Mesendoderm (in vitro differentiated cells): Measurements from ENCODE around the gene YTHDF1.

ENCODE experiments used
- DNase-seq: peaks from one replicate; pipeline ENCODE4 v3.0.0; 2013
- H2AK5ac ChIP-seq: 2 replicates; pipeline ENCODE4 v1.6.1; 2013; ENCODE audit warnings: low read length, inconsistent platforms
- H2BK120ac ChIP-seq: 2 replicates; pipeline ENCODE4 v1.6.1; 2013; ENCODE audit warnings: low read depth, mild to moderate bottlenecking, low read length, moderate library complexity, mixed read lengths
- H2BK15ac ChIP-seq: replicated peaks from 2 replicates; pipeline ENCODE4 v1.6.1; 2013; ENCODE audit warnings: low read depth, mild to moderate bottlenecking, moderate library complexity
- H2BK5ac ChIP-seq: 2 replicates; pipeline ENCODE4 v1.6.1; 2013; ENCODE audit warnings: low read length, inconsistent platforms
- H3K18ac ChIP-seq: 2 replicates; pipeline ENCODE4 v1.6.1; 2013; ENCODE audit warnings: mild to moderate bottlenecking, low read length, mixed read lengths
- H3K23ac ChIP-seq: one replicate; pipeline ENCODE4 v1.6.1; 2013; ENCODE audit warnings: low read length
- H3K27ac ChIP-seq: 2 replicates; pipeline ENCODE4 v1.5.1; 2013; ENCODE audit warnings: low read depth, mild to moderate bottlenecking, inconsistent platforms, low read length, moderate library complexity
- H3K27me3 ChIP-seq: 2 replicates; pipeline ENCODE4 v1.6.1; 2013; ENCODE audit warnings: low read length, control low read depth, mild to moderate bottlenecking, inconsistent platforms; ENCODE audit not compliant: insufficient read depth, poor library complexity
- H3K36me3 ChIP-seq: 2 replicates; pipeline ENCODE4 v1.6.1; 2013; ENCODE audit warnings: low read length, inconsistent platforms; ENCODE audit not compliant: control insufficient read depth, insufficient read depth
- H3K4ac ChIP-seq: one replicate; pipeline ENCODE4 v1.6.1; 2013; ENCODE audit warnings: low read depth, mild to moderate bottlenecking, low read length, moderate library complexity
- H3K4me1 ChIP-seq: 2 replicates; pipeline ENCODE4 v1.6.1; 2013; ENCODE audit warnings: low read depth, low read length, inconsistent platforms; ENCODE audit not compliant: control insufficient read depth
- H3K4me2 ChIP-seq: 2 replicates; pipeline ENCODE4 v1.6.1; 2013; ENCODE audit warnings: low read length
- H3K4me3 ChIP-seq: 2 replicates; pipeline ENCODE4 v1.5.1; 2013; ENCODE audit warnings: mild to moderate bottlenecking, low read length
- H3K56ac ChIP-seq: one replicate; pipeline ENCODE4 v1.6.1; 2013; ENCODE audit warnings: low read length
- H3K79me1 ChIP-seq: 2 replicates; pipeline ENCODE4 v1.6.1; 2013; ENCODE audit warnings: low read length, inconsistent platforms
- H3K79me2 ChIP-seq: 2 replicates; pipeline ENCODE4 v1.6.1; 2013; ENCODE audit warnings: mild to moderate bottlenecking, low read length; ENCODE audit not compliant: control insufficient read depth, insufficient read depth
- H3K9ac ChIP-seq: 2 replicates; pipeline ENCODE4 v1.6.1; 2013; ENCODE audit warnings: low read length, inconsistent platforms
- H4K5ac ChIP-seq: one replicate; pipeline ENCODE4 v1.6.1; 2013; ENCODE audit warnings: low read length
- H4K8ac ChIP-seq: one replicate; pipeline ENCODE4 v1.6.1; 2013; ENCODE audit warnings: low read depth, mild to moderate bottlenecking, control low read depth, low read length, moderate library complexity
- WGBS: extraction: QIAGEN DNeasy Blood & Tissue Kit; methylation state at CpG from one replicate; pipeline ENCODE4 v1.1.7; 2013; ENCODE audit warnings: low lambda C conversion rate, missing lambda C conversion rate; ENCODE audit not compliant: insufficient coverage; ENCODE audit errors: extremely low coverage; 5-methylcytosine and 5-hydroxymethylcytosine counted together

YTHDF1 gene

GRCh38 chr20:63168861-63169260 is 47.1 kb downstream of the YTHDF1 start:
- H4K8ac ChIP-seq, result no peak overlapping the region
- H3K4ac ChIP-seq, result no peak overlapping the region
- no peaks in the 10 kb centered on the region for H3K79me2 ChIP-seq
- H2AK5ac ChIP-seq, result no peak overlapping the region
- H3K79me1 ChIP-seq, result no peaks in the 10 kb centered on the region
- H3K4me1 ChIP-seq, result no peaks in the 10 kb centered on the region
- no peak overlapping the region for H2BK15ac ChIP-seq
- no CpG with 5 or more reads among the region's 12 CpGs for WGBS
- H3K4me3 ChIP-seq, result no peak overlapping the region
- H3K36me3 ChIP-seq, result no peaks in the 10 kb centered on the region
- DNase-seq, result no peak
- no peak overlapping the region for H2BK5ac ChIP-seq
- H4K5ac ChIP-seq, result no peak overlapping the region
- no peak overlapping the region for H3K18ac ChIP-seq
- H3K23ac ChIP-seq, result no peak overlapping the region
- H3K27ac ChIP-seq, result no peak overlapping the region
- no peak overlapping the region for H3K56ac ChIP-seq
- no peak overlapping the region for H3K4me2 ChIP-seq
- no peak overlapping the region for H2BK120ac ChIP-seq
- H3K27me3 ChIP-seq, result peaks cover 3% of the 10 kb centered on the region
- H3K9ac ChIP-seq, result no peak overlapping the region

GRCh38 chr20:63167918-63168520 is 47.9 kb downstream of the YTHDF1 start:
- no peak overlapping the region for H4K5ac ChIP-seq
- no peak overlapping the region for H2BK120ac ChIP-seq
- H3K79me1 ChIP-seq, result no peaks in the 10 kb centered on the region
- no CpG with 5 or more reads among the region's 23 CpGs for WGBS
- H3K4me3 ChIP-seq, result no peak overlapping the region
- H3K18ac ChIP-seq, result no peak overlapping the region
- no peak overlapping the region for H3K9ac ChIP-seq
- H3K4me2 ChIP-seq, result no peak overlapping the region
- DNase-seq, result no peak
- no peak overlapping the region for H2AK5ac ChIP-seq
- H3K27ac ChIP-seq, result no peak overlapping the region
- no peaks in the 10 kb centered on the region for H3K27me3 ChIP-seq
- no peak overlapping the region for H4K8ac ChIP-seq
- H2BK15ac ChIP-seq, result no peak overlapping the region
- H3K79me2 ChIP-seq, result no peaks in the 10 kb centered on the region
- no peak overlapping the region for H3K23ac ChIP-seq
- H3K4ac ChIP-seq, result no peak overlapping the region
- H3K4me1 ChIP-seq, result no peaks in the 10 kb centered on the region
- no peak overlapping the region for H3K56ac ChIP-seq
- no peak overlapping the region for H2BK5ac ChIP-seq
- no peaks in the 10 kb centered on the region for H3K36me3 ChIP-seq

- Histone ChIP-seq H3K56ac (peak overlapping the region; percentile 25), H3K79me2 (no peaks in the 10 kb centered on the region), H4K5ac (no peak overlapping the region), H3K4me2 (no peak overlapping the region), H3K9ac (no peak overlapping the region), H3K18ac (no peak overlapping the region), H3K4me1 (no peaks in the 10 kb centered on the region), H2BK5ac (no peak overlapping the region), H3K4ac (no peak overlapping the region), H3K27me3 (no peaks in the 10 kb centered on the region), H3K4me3 (no peak overlapping the region), H2BK120ac (no peak overlapping the region), H3K79me1 (no peaks in the 10 kb centered on the region), H3K27ac (no peak overlapping the region), H3K36me3 (no peaks in the 10 kb centered on the region), H2AK5ac (no peak overlapping the region), H3K23ac (no peak overlapping the region), H2BK15ac (no peak overlapping the region), H4K8ac (no peak overlapping the region)
- DNase-seq, result peak; percentile 29
- no CpG with 5 or more reads among the region's 24 CpGs for WGBS
Observed at GRCh38 chr20:63167026-63167917, 48.7 kb downstream of the YTHDF1 start.

DNA sequence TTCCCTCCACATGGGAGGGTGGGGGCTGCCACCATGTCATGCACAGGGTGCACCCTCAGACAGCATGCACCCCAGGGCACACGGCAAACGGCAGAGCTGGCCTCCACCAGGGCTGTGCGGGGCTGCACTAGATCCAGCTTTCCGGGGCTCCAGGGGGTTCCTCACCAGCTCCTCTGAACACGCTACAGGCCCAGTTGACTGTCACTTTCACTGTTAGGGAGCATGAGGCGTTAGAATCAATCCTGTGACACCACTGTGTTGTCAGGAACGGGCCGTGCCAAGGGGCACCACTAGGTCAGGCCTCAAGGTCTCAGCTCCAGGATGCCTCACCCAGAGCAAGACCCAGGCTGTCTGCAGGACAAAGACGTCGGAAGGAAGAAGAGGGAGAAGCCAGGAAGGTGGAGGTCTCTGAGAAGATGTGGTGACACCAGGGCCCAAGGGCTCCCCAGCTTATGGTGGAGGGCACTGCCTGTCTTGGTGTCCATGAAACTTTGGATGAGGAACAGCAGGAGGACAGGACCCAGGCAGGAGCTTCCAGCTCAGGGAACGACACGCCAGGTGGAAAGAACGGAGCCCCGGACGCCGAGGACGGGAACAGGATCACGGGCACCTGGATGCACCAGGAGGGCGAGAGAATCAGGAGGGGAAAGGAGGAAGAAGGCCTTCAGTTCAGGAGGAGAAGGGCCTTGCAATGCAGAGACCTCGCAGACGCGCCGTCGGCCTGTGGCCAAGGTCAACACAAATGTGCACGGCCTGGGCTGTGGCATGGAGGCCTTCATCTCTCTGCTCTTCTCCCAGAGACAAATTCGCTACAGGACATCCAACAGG is 49.5 kb downstream of the YTHDF1 start:
- Histone ChIP-seq H3K79me2 (no peaks in the 10 kb centered on the region), H3K79me1 (no peaks in the 10 kb centered on the region), H3K23ac (no peak overlapping the region), H3K56ac (no peak overlapping the region), H2BK120ac (no peak overlapping the region), H2AK5ac (no peak overlapping the region), H4K8ac (no peak overlapping the region), H3K4me3 (no peak overlapping the region), H3K4ac (no peak overlapping the region), H2BK5ac (no peak overlapping the region), H3K27ac (no peak overlapping the region), H3K18ac (no peak overlapping the region), H3K9ac (no peak overlapping the region), H4K5ac (no peak overlapping the region), H2BK15ac (no peak overlapping the region), H3K36me3 (no peaks in the 10 kb centered on the region), H3K4me2 (no peak overlapping the region), H3K27me3 (no peaks in the 10 kb centered on the region), H3K4me1 (no peaks in the 10 kb centered on the region)
- no CpG with 5 or more reads among the region's 26 CpGs for WGBS
- no peak for DNase-seq

DNA sequence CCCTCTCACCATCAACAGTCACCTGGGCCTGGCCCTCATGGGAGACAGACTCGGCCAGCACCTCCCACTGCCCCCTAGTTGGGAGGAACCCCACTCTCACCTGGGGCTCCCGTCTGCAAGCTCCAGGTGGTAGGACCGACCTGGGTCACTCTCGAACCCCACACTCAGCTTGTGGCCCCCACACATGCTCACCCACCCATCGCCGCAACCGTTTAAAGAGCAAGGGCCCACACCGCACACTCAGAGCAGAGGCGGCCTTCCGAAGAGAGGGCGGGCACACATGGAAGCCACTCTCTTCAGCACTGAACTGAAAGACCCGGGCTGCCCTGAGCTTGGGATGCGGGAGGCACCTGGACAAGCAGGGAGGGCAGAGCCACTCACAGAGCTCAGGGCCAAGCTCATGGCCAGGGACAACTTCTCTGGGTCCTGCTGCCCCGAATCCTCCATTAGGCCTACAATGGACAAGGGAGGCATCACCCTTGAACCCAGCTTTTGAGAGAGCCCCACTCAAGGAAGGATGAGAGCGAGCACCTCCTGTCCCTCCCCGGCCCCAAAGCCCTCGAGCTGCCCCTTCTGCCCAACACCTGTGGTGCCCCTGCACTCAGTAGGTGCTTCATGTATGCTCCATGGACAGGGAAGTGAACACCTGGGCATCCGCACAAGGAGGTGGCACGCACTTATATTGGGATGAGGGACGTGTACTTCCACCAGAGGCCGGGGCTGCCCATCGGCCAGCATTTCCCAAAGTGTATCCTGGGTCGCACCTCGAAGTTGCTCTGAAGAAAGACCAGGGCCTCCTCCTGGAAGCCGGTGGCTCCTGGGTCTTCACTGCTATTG is 50.4 kb downstream of the YTHDF1 start:
- Histone ChIP-seq H3K4me1 (no peaks in the 10 kb centered on the region), H3K4me2 (no peak overlapping the region), H3K36me3 (no peaks in the 10 kb centered on the region), H3K4ac (no peak overlapping the region), H4K8ac (no peak overlapping the region), H2BK15ac (no peak overlapping the region), H2BK5ac (no peak overlapping the region), H3K4me3 (no peak overlapping the region), H3K79me1 (no peaks in the 10 kb centered on the region), H3K23ac (no peak overlapping the region), H2BK120ac (no peak overlapping the region), H3K27me3 (no peaks in the 10 kb centered on the region), H3K79me2 (no peaks in the 10 kb centered on the region), H4K5ac (no peak overlapping the region), H2AK5ac (no peak overlapping the region), H3K9ac (no peak overlapping the region), H3K56ac (no peak overlapping the region), H3K18ac (no peak overlapping the region), H3K27ac (no peak overlapping the region)
- DNase-seq, result no peak
- no CpG with 5 or more reads among the region's 25 CpGs for WGBS
